ENCODE measurements around the gene GTPBP6. TPM values are rescaled to one million over a fixed set of nuclear protein-coding genes. Genes with fewer than 3 reads are reported as not detected.

The GTPBP6 gene
- 10 to 100 TPM; 27.6 to 57.1 (median 35.9) TPM for total RNA-seq
- 10 to 100 TPM in 2 of 3 donors, 1 to 10 TPM in 1; 5.3 to 53.3 (median 40.5) TPM for polyA plus RNA-seq
- long read RNA-seq, donor 1, transcript GTPBP6-201 (10 exons, 1,907 nt) = major isoform, 12 of 12 reads
- long read RNA-seq, donor 1, partial matches to known transcripts = 0 of 12 reads
- long read RNA-seq, donor 1, other reads (novel, unspliced or antisense) = 0 of 12 reads
- long read RNA-seq, donor 2, transcript GTPBP6-201 (10 exons, 1,907 nt) = major isoform, 11 of 11 reads
- long read RNA-seq, donor 2, partial matches to known transcripts = 0 of 11 reads
- long read RNA-seq, donor 2, other reads (novel, unspliced or antisense) = 0 of 11 reads
- long read RNA-seq, donor 3, transcript GTPBP6-201 (10 exons, 1,907 nt) = major isoform, 8 of 8 reads
- long read RNA-seq, donor 3, partial matches to known transcripts = 0 of 8 reads
- long read RNA-seq, donor 3, other reads (novel, unspliced or antisense) = 0 of 8 reads
- long read RNA-seq, donor 4, partial matches to known transcripts = 0 of 2 reads
- long read RNA-seq, donor 4, other reads (novel, unspliced or antisense) = 0 of 2 reads
- long read RNA-seq, donor 5, transcript GTPBP6-201 (10 exons, 1,907 nt) = major isoform, 94 of 120 reads
- long read RNA-seq, donor 5, partial matches to known transcripts = 3 of 120 reads
- long read RNA-seq, donor 5, other reads (novel, unspliced or antisense) = 23 of 120 reads
- long read RNA-seq, donor 6, partial matches to known transcripts = 2 of 3 reads
- long read RNA-seq, donor 6, other reads (novel, unspliced or antisense) = 0 of 3 reads
- long read RNA-seq, donor 7, transcript GTPBP6-201 (10 exons, 1,907 nt) = major isoform, 9 of 10 reads
- long read RNA-seq, donor 7, partial matches to known transcripts = 0 of 10 reads
- long read RNA-seq, donor 7, other reads (novel, unspliced or antisense) = 0 of 10 reads
- long read RNA-seq, donor 8, transcript GTPBP6-201 (10 exons, 1,907 nt) = major isoform, 15 of 16 reads
- long read RNA-seq, donor 8, partial matches to known transcripts = 0 of 16 reads
- long read RNA-seq, donor 8, other reads (novel, unspliced or antisense) = 0 of 16 reads
- long read RNA-seq, donor 9, partial matches to known transcripts = 23 of 27 reads
- long read RNA-seq, donor 9, other reads (novel, unspliced or antisense) = 0 of 27 reads
- long read RNA-seq, donor 10, transcript GTPBP6-201 (10 exons, 1,907 nt) = major isoform, 9 of 12 reads
- long read RNA-seq, donor 10, partial matches to known transcripts = 0 of 12 reads
- long read RNA-seq, donor 10, other reads (novel, unspliced or antisense) = 0 of 12 reads

GRCh38 chrX:318739-319578, at the start of gene GTPBP6:
Gene GTPBP6 (minus strand): TSS chrX:318796. CDS start chrX:318787, 9 bp downstream.
- TF ChIP-seq POLR2A (IDR thresholded peaks at IDR 0.05) (peak; percentile 53 to 69), CTCF (IDR thresholded peaks at IDR 0.05) (no peak)
- Histone ChIP-seq H3K9me3 (replicated peaks in 1 of 3) (no peaks in the 10 kb centered on the region), H3K27ac (peak within 1 kb of the TSS; percentile 76 to 98 (median 94)), H3K27me3 (no peaks in the 10 kb centered on the region), H3K36me3 (replicated peaks in 1 of 2) (peaks cover 0 to 10% of the 10 kb centered on the region in 2 donors), H3K4me3 (peak within 1 kb of the TSS; percentile 62 to 100 (median 89)), H3K4me1 (replicated peaks in 1 of 2) (peaks cover 12 to 15% of the 10 kb centered on the region in 2 donors)
- 0 to 1% (median 0%) methylated on average over 18 to 97 of the region's 97 CpGs for WGBS, 4 donors
- peak; percentile 99 to 100 (median 100) for DNase-seq
- intact Hi-C loops (cut with DNase I) = no loop called here

- peaks cover 3% of the 10 kb centered on the region for H3K27me3 ChIP-seq
- intact Hi-C loops (cut with DNase I) = no loop called here
- no peak for DNase-seq
- TF ChIP-seq POLR2A (IDR thresholded peaks at IDR 0.05) (no peak), CTCF (IDR thresholded peaks at IDR 0.05) (no peak)
- H3K4me3 ChIP-seq = no peak overlapping the region
- H3K27ac ChIP-seq = no peak overlapping the region
- no peaks in the 10 kb centered on the region for H3K4me1 ChIP-seq (replicated peaks in 1 of 2)
- WGBS, 4 donors = 78 to 88% (median 87%) methylated on average over 4 to 17 of the region's 17 CpGs
- no peaks in the 10 kb centered on the region for H3K36me3 ChIP-seq (replicated peaks in 1 of 2)
- H3K9me3 ChIP-seq (replicated peaks in 1 of 3) = no peaks in the 10 kb centered on the region
These were observed 49.3 kb upstream of the GTPBP6 start for GRCh38 chrX:367866-368265.

- TF ChIP-seq CTCF (IDR thresholded peaks at IDR 0.05) (no peak), POLR2A (IDR thresholded peaks at IDR 0.05) (no peak)
- WGBS, 4 donors = 93 to 95% (median 94%) methylated on average over 16 of the region's 16 CpGs
- Histone ChIP-seq H3K27ac (no peak overlapping the region), H3K4me3 (no peak overlapping the region), H3K9me3 (replicated peaks in 1 of 3) (no peaks in the 10 kb centered on the region), H3K27me3 (no peaks in the 10 kb centered on the region), H3K4me1 (replicated peaks in 1 of 2) (no peaks in the 10 kb centered on the region), H3K36me3 (replicated peaks in 1 of 2) (no peaks in the 10 kb centered on the region)
- intact Hi-C loops (cut with DNase I) = no loop called here
- no peak for DNase-seq
These were observed 48.8 kb upstream of the GTPBP6 start for GRCh38 chrX:367349-367748.

Measured in adrenal gland (tissue), 19 donors.